ENCODE results near the gene DLG1. TPM values are rescaled to one million over a fixed set of nuclear protein-coding genes. Genes with fewer than 3 reads are reported as not detected.
"Not testable (repeated sequence)": the region's sequence is repeated elsewhere in the genome, so short reads cannot be mapped to it uniquely, and the experiment has no call there.

Gene DLG1
- total RNA-seq, 1 donor from 2014 or later: 168 TPM

DNA sequence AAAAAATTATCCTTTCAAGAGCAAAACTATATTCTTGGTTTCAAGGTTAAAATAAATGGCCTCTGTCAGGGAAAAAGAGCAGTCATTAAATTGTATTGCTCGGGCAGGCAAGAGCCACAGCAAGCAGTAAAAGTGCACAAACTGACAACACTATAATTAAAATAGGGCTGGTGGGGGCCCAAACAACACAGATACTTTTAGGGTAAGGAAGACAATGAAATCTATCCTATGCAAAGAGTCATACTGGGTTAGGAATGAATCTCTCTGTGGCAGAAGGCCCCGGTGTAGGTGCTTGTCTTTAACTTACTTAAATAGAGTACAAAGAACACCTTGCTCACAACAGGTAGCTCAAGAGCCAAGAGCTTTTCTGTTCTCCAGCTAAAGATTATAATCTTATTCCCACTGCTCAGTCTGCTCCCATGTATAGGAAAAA is 94.7 kb downstream of the DLG1 start:
- TF ChIP-seq, protein P1, sequence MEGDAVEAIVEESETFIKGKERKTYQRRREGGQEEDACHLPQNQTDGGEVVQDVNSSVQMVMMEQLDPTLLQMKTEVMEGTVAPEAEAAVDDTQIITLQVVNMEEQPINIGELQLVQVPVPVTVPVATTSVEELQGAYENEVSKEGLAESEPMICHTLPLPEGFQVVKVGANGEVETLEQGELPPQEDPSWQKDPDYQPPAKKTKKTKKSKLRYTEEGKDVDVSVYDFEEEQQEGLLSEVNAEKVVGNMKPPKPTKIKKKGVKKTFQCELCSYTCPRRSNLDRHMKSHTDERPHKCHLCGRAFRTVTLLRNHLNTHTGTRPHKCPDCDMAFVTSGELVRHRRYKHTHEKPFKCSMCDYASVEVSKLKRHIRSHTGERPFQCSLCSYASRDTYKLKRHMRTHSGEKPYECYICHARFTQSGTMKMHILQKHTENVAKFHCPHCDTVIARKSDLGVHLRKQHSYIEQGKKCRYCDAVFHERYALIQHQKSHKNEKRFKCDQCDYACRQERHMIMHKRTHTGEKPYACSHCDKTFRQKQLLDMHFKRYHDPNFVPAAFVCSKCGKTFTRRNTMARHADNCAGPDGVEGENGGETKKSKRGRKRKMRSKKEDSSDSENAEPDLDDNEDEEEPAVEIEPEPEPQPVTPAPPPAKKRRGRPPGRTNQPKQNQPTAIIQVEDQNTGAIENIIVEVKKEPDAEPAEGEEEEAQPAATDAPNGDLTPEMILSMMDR (IDR thresholded peaks at IDR 0.05): no peak
- H3K27ac Mint-ChIP-seq (ENCODE audit: unreplicated experiment): no peak overlapping the region
- H3K4me3 Mint-ChIP-seq (ENCODE audit: unreplicated experiment): no peak overlapping the region
- H3K36me3 Mint-ChIP-seq (ENCODE audit: unreplicated experiment): no peaks in the 10 kb centered on the region
- no peaks in the 10 kb centered on the region for H3K27me3 Mint-ChIP-seq (ENCODE audit: unreplicated experiment)
- peaks cover 68% of the 10 kb centered on the region for H3K4me1 Mint-ChIP-seq (ENCODE audit: unreplicated experiment)
- no peak for DNase-seq (ENCODE audit: extremely low spot score, unreplicated experiment)
- H3K9me3 Mint-ChIP-seq (ENCODE audit: unreplicated experiment): no peaks in the 10 kb centered on the region

DNA sequence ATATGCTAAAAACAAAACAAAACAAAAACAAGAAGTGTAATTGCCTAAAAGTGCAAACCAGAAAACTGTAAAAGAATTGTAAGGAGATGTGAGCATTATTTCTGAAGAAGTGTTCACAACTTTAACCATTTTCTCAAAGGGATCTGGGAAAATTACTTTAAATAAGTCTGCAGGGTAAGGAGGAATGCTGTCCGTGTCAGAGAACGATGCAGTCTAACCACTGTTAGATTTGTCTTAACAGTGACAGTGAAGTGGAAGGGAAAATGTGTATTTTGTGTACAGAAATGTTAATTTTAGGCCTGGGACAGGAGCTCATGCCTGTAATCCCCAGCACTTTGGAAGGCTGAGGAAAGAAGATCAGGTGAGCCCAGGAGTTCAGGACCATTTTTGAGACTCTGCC is 95.7 kb downstream of the DLG1 start:
- DNase-seq (ENCODE audit: extremely low spot score, unreplicated experiment): no peak
- H3K4me3 Mint-ChIP-seq (ENCODE audit: unreplicated experiment): no peak overlapping the region
- no peaks in the 10 kb centered on the region for H3K27me3 Mint-ChIP-seq (ENCODE audit: unreplicated experiment)
- H3K4me1 Mint-ChIP-seq (ENCODE audit: unreplicated experiment): peaks cover 60% of the 10 kb centered on the region
- H3K36me3 Mint-ChIP-seq (ENCODE audit: unreplicated experiment): no peaks in the 10 kb centered on the region
- peak overlapping the region; percentile 39 for H3K27ac Mint-ChIP-seq (ENCODE audit: unreplicated experiment)
- TF ChIP-seq, protein P1 (IDR thresholded peaks at IDR 0.05): no peak
- H3K9me3 Mint-ChIP-seq (ENCODE audit: unreplicated experiment): no peaks in the 10 kb centered on the region

DNA sequence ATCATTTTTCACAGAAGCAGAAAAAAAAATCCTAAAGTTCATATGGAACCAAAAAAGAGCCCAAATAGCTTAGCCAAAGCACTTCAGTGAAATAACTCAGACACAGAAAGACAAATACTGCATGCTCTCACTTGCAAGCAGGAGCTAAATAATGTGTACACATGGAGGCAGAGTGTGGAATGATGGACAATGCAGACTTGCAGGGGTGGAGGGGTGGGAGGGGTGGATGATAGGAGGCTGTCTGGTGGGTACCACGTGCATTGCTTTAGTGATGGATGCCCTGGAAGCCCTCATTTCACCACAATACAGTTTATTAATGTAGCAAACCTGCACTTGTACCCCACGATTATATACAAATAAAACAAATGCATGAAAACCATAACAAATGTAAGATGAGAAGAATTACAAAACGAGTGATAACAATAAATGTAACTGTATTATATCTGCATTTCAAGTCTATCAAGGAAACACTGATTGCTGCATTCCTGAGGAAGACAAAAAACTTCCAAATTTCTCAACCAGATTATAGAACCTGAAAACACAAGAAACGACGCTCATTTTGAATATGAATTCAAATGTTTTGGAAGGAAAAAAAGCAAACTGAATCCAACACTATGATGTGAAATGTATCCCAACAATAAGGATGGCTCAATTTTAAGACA is 96.5 kb downstream of the DLG1 start:
- Mint-ChIP-seq H3K36me3 (ENCODE audit: unreplicated experiment) (no peaks in the 10 kb centered on the region), H3K9me3 (ENCODE audit: unreplicated experiment) (no peaks in the 10 kb centered on the region), H3K4me1 (ENCODE audit: unreplicated experiment) (peaks cover 55% of the 10 kb centered on the region), H3K27me3 (ENCODE audit: unreplicated experiment) (no peaks in the 10 kb centered on the region), H3K27ac (ENCODE audit: unreplicated experiment) (peak overlapping the region; percentile 39), H3K4me3 (ENCODE audit: unreplicated experiment) (no peak overlapping the region)
- DNase-seq (ENCODE audit: extremely low spot score, unreplicated experiment): no peak
- TF ChIP-seq, protein P1 (IDR thresholded peaks at IDR 0.05): no peak

DNA sequence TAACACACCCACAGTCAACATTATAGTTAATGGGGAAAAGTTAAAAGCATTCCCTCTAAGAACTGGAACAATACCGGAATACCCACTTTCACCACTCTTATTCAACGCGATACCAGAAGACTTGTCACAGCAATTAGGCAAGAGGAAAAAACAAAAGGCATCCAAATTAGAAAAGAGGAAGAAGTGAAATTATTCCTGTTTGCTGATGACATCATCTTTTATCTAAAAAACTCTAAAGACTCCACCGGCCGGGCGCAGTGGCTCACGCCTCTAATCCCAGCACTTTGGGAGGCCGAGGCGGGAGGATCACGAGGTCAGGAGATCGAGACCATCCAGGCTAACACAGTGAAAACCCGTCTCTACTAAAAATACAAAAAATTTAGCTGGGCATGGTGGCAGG is 97.6 kb downstream of the DLG1 start:
- not testable (repeated sequence) for H3K27me3 Mint-ChIP-seq (ENCODE audit: unreplicated experiment); H3K36me3 Mint-ChIP-seq (ENCODE audit: unreplicated experiment); H3K9me3 Mint-ChIP-seq (ENCODE audit: unreplicated experiment); H3K4me3 Mint-ChIP-seq (ENCODE audit: unreplicated experiment); DNase-seq (ENCODE audit: extremely low spot score, unreplicated experiment); H3K27ac Mint-ChIP-seq (ENCODE audit: unreplicated experiment)
- peaks cover 61% of the 10 kb centered on the region for H3K4me1 Mint-ChIP-seq (ENCODE audit: unreplicated experiment)

DNA sequence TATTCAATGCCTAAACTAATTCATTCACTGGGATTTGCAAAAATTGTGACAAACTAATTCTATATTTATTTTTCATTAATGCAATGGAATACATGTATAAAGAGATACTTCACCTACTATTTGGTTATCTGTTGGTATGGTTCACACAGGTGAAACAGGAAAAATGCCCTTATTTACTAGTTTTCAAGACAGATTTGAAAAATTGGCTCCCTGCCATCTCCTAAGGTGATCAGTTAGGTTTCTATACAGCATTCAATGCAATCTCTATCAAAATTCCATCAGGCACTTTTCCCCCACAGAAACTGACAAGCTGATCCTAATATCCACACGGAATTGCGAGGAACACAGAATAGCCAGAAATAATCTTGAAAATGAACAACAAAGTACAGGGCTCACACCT is 101.1 kb downstream of the DLG1 start:
- DNase-seq (ENCODE audit: extremely low spot score, unreplicated experiment): no peak
- no peak overlapping the region for H3K27ac Mint-ChIP-seq (ENCODE audit: unreplicated experiment)
- TF ChIP-seq, protein P1 (IDR thresholded peaks at IDR 0.05): no peak
- H3K4me1 Mint-ChIP-seq (ENCODE audit: unreplicated experiment): peaks cover 41% of the 10 kb centered on the region
- H3K4me3 Mint-ChIP-seq (ENCODE audit: unreplicated experiment): no peak overlapping the region
- peaks cover 6% of the 10 kb centered on the region for H3K9me3 Mint-ChIP-seq (ENCODE audit: unreplicated experiment)
- peaks cover 4% of the 10 kb centered on the region for H3K36me3 Mint-ChIP-seq (ENCODE audit: unreplicated experiment)
- H3K27me3 Mint-ChIP-seq (ENCODE audit: unreplicated experiment): no peaks in the 10 kb centered on the region
